CD4-positive, alpha-beta T cell (primary cell): ENCODE data around the gene ABLIM1. TPM values are rescaled to one million over a fixed set of nuclear protein-coding genes. Genes with fewer than 3 reads are reported as not detected.
A peak's percentile ranks its signal among the peaks of the same experiment; 100 is the strongest.

Experiments used
- ATAC-seq: fragments of 200-7000 bp; cut with Tn5 transposase; one replicate; pipeline ENCODE4 v1.10.0; 2022; ENCODE audit warnings: mild to moderate bottlenecking; ENCODE audit not compliant: poor library complexity
- CTCF ChIA-PET: fragments of 350-600 bp; sonication (Branson Sonifier 250); formaldehyde crosslinking; loops from one replicate; lab custom pipeline; 2021; ENCODE audit warnings: antibody characterized with exemption, inconsistent platforms; lab: Charles Lee
- POLR2A ChIA-PET: fragments of 350-600 bp; sonication (Branson Sonifier 250); formaldehyde crosslinking; loops from one replicate; lab custom pipeline; 2021; ENCODE audit warnings: antibody characterized with exemption, inconsistent platforms; lab: Charles Lee
- DNase-seq, 14 experiments: peaks; one replicate each; pipeline ENCODE4 v3.0.0-alpha.2; 2013 to 2020; ENCODE audit warnings: mixed read lengths in 2 of 14
- H3K27ac ChIP-seq, 2 donors: one replicate each; pipeline versions ENCODE4 v1.5.1 to v1.7.0; 2013; ENCODE audit warnings: low read length in 2 of 2, low read depth in 1 of 2, mild to moderate bottlenecking in 1 of 2
- H3K27me3 ChIP-seq, 2 experiments: 1 replicate in 1 of 2; 2 replicates in 1 of 2; pipeline versions ENCODE4 v1.6.1 to v1.7.0; 2013; ENCODE audit warnings: low read length in 2 of 2, control low read depth in 1 of 2, mild to moderate bottlenecking in 1 of 2, moderate library complexity in 1 of 2; ENCODE audit not compliant: insufficient read depth in 2 of 2, control insufficient read depth in 1 of 2
- H3K36me3 ChIP-seq: one replicate; pipeline ENCODE4 v1.6.1; 2013; ENCODE audit warnings: low read length, control low read depth; ENCODE audit not compliant: insufficient read depth
- H3K4me1 ChIP-seq: one replicate; pipeline ENCODE4 v1.6.1; 2013; ENCODE audit warnings: low read length, control low read depth; ENCODE audit not compliant: insufficient read depth
- H3K4me3 ChIP-seq: one replicate; pipeline ENCODE4 v1.5.1; 2013; ENCODE audit warnings: mild to moderate bottlenecking, low read length, moderate library complexity
- H3K9me3 ChIP-seq, 2 experiments: 1 replicate in 1 of 2; 2 replicates in 1 of 2; pipeline versions ENCODE4 v1.6.1 to v1.7.0; 2013; ENCODE audit warnings: low read length in 2 of 2, mild to moderate bottlenecking in 2 of 2, control low read depth in 1 of 2, moderate library complexity in 1 of 2; ENCODE audit not compliant: control insufficient read depth in 1 of 2, insufficient read depth in 1 of 2
- H3K27ac Mint-ChIP-seq: one replicate; pipeline ENCODE4 v1.8.0; 2020; ENCODE audit warnings: mixed read lengths
- H3K27me3 Mint-ChIP-seq: one replicate; pipeline ENCODE4 v1.8.0; 2021; ENCODE audit warnings: mixed read lengths
- H3K36me3 Mint-ChIP-seq: one replicate; pipeline ENCODE4 v1.8.0; 2021; ENCODE audit warnings: low read depth, mixed read lengths
- H3K4me1 Mint-ChIP-seq: one replicate; pipeline ENCODE4 v1.8.0; 2021; ENCODE audit warnings: low read depth, mixed read lengths
- H3K4me3 Mint-ChIP-seq: one replicate; pipeline ENCODE4 v1.8.0; 2020; ENCODE audit warnings: mild to moderate bottlenecking, mixed read lengths
- H3K9me3 Mint-ChIP-seq: one replicate; pipeline ENCODE4 v1.8.0; 2020; ENCODE audit warnings: mixed read lengths
- intact Hi-C, 2 experiments: fragments of 100-400 bp; cut with DNase I in 1 of 2; cut with micrococcal nuclease in 1 of 2; formaldehyde crosslinking; loops; one replicate each; pipeline versions ENCODE4 v1.15.1 to v1.9.0; 2023 to 2025; cut with DNase I, micrococcal nuclease
- total RNA-seq, 174 experiments: library from RNA in 2 of 174; stranded (reverse) in 2 of 174; gene quantifications; one replicate each; pipeline ENCODE4 v1.2.3 and lab custom pipeline; 2021 to 2026
- TF ChIP-seq, protein P1 (sequence below): fragments of 200-600 bp; IDR thresholded peaks from one replicate; pipeline ENCODE4 v1.8.0; 2022; ENCODE audit warnings: antibody characterized with exemption, mild to moderate bottlenecking

ABLIM1 gene
- total RNA-seq, 2 experiments from 2014 or later: 217 to 224 TPM

DNA sequence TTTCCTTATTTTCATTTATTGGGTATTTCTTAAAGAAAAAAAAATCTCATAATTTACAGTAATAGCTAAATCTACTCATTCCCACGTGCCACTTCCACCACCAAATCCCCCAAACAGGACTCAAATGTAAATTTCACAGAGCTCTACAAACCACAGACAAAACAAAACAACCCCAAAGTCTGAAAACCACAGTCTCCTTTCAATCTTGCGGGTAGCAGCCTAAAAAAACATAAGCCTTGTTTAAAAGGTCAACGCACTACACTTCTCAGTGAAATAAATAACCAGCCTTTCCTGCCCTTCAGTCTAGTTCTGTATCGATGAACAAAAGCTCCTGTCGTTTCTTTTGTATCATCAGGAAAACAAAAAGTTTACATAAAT, 132.0 kb downstream of the ABLIM1 start:
- no peaks in the 10 kb centered on the region for H3K27me3 Mint-ChIP-seq
- ChIA-PET CTCF (interaction anchor here (0.9 to 6.0 kb wide), 10 partner anchors 8 to 276 kb away, joined by 3 to 44 read pairs (median 4); no protein-coding TSS in a partner anchor), POLR2A (interaction anchor here (1.0 to 16.7 kb wide), 14 partner anchors 10 to 441 kb away, joined by 3 to 475 read pairs (median 10); partner anchors contain the start of gene FHIP2A)
- Histone ChIP-seq H3K9me3 (no peaks in the 10 kb centered on the region), H3K4me3 (peak overlapping the region; percentile 73), H3K27ac (peak overlapping the region; percentile 71 to 95), H3K27me3 (no peaks in the 10 kb centered on the region), H3K4me1 (peaks cover 63% of the 10 kb centered on the region), H3K36me3 (peaks cover 2% of the 10 kb centered on the region)
- TF ChIP-seq, protein P1, sequence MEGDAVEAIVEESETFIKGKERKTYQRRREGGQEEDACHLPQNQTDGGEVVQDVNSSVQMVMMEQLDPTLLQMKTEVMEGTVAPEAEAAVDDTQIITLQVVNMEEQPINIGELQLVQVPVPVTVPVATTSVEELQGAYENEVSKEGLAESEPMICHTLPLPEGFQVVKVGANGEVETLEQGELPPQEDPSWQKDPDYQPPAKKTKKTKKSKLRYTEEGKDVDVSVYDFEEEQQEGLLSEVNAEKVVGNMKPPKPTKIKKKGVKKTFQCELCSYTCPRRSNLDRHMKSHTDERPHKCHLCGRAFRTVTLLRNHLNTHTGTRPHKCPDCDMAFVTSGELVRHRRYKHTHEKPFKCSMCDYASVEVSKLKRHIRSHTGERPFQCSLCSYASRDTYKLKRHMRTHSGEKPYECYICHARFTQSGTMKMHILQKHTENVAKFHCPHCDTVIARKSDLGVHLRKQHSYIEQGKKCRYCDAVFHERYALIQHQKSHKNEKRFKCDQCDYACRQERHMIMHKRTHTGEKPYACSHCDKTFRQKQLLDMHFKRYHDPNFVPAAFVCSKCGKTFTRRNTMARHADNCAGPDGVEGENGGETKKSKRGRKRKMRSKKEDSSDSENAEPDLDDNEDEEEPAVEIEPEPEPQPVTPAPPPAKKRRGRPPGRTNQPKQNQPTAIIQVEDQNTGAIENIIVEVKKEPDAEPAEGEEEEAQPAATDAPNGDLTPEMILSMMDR: no peak
- H3K27ac Mint-ChIP-seq: peak overlapping the region; percentile 96
- H3K36me3 Mint-ChIP-seq: peaks cover 58% of the 10 kb centered on the region
- peak overlapping the region; percentile 99 for H3K4me3 Mint-ChIP-seq
- DNase-seq (peak in 4 of 14 experiments; percentile 50 to 83 (median 67)), ATAC-seq (peak; percentile 16)
- intact Hi-C loops: loop anchor here (1.0 to 10.0 kb wide), 5 partner anchors 8 to 351 kb away; partner anchors contain the start of genes CCDC186 (in 1 of the 2) and TDRD1 (in 1 of the 2)
- no peaks in the 10 kb centered on the region for H3K9me3 Mint-ChIP-seq
- H3K4me1 Mint-ChIP-seq: peaks cover 79% of the 10 kb centered on the region

DNA sequence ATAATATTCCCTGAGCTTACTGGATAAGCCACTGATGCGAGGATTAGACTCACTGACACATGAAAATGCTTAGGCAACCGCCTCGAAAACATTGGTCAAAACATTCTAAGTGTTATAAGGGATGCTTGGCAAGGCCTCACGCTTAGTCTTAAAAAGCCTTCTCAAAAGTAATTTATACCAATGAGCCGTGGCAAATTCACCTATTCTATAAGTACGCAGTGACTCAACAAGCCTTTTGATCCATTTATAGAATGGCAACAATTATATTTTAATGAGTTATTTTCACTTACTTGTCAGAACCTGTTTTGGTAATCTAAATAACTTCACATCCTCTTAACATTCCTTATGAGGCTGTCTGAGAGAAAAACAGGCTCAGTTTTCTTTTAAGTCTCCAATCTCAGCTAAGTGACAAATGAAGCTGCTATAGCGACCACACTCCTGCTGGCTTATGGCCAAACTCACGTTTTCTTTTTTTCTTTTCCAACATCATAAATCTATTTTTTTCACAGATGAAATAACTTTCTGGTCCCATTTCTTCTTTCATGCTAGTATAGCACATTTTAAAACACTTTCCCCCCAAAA, 132.6 kb downstream of the ABLIM1 start:
- peaks cover 83% of the 10 kb centered on the region for H3K4me1 Mint-ChIP-seq
- no peaks in the 10 kb centered on the region for H3K9me3 Mint-ChIP-seq
- peak overlapping the region; percentile 71 to 95 for H3K27ac ChIP-seq
- ChIA-PET POLR2A (interaction anchor here (0.5 to 16.7 kb wide), 11 partner anchors 10 to 349 kb away, joined by 3 to 475 read pairs (median 13); partner anchors contain the start of gene FHIP2A), CTCF (interaction anchor here (0.7 to 6.0 kb wide), 12 partner anchors 8 to 276 kb away, joined by 3 to 44 read pairs (median 4); no protein-coding TSS in a partner anchor)
- DNase-seq: peak in 5 of 14 experiments; percentile 53 to 81 (median 64)
- no peaks in the 10 kb centered on the region for H3K27me3 ChIP-seq
- H3K27me3 Mint-ChIP-seq: no peaks in the 10 kb centered on the region
- ATAC-seq: peak; percentile 11
- H3K4me3 Mint-ChIP-seq: peak overlapping the region; percentile 99
- peaks cover 62% of the 10 kb centered on the region for H3K36me3 Mint-ChIP-seq
- TF ChIP-seq, protein P1: no peak
- peaks cover 69% of the 10 kb centered on the region for H3K4me1 ChIP-seq
- peak overlapping the region; percentile 73 for H3K4me3 ChIP-seq
- H3K36me3 ChIP-seq: peaks cover 9% of the 10 kb centered on the region
- H3K27ac Mint-ChIP-seq: peak overlapping the region; percentile 96
- intact Hi-C loops: loop anchor here (1.0 to 10.0 kb wide), 3 partner anchors 12 to 351 kb away; partner anchors contain the start of genes CCDC186 (in 1 of the 2) and TDRD1 (in 1 of the 2)
- no peaks in the 10 kb centered on the region for H3K9me3 ChIP-seq

DNA sequence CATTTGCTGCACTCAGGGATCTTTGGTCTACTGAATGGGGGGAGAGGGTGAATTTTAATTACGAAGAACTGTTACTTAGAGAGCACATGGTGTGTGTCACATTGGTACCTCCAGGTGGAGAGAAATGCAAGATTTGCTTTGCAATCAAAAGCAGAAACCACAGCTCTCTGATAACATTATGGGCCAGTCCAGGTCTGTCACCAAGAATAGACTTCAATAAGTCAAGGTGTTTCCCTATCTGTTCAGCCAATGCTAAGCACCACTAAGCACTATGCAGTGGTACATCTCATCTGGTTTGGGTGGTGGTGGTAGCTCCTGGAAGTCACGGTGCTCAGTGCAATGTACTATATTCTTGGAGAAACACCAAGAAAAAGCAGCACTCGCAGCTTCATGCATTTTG, 134.2 kb downstream of the ABLIM1 start:
- Mint-ChIP-seq H3K27ac (peak overlapping the region; percentile 96), H3K27me3 (no peaks in the 10 kb centered on the region), H3K4me3 (peak overlapping the region; percentile 99), H3K4me1 (peaks cover 95% of the 10 kb centered on the region), H3K9me3 (no peaks in the 10 kb centered on the region), H3K36me3 (peaks cover 78% of the 10 kb centered on the region)
- TF ChIP-seq, protein P1: no peak
- POLR2A ChIA-PET: interaction anchor here (0.8 to 16.7 kb wide), 6 partner anchors 8 to 297 kb away, joined by 3 to 475 read pairs (median 8); partner anchors contain the start of gene FHIP2A
- Histone ChIP-seq H3K27me3 (no peaks in the 10 kb centered on the region), H3K9me3 (no peaks in the 10 kb centered on the region), H3K36me3 (peaks cover 22% of the 10 kb centered on the region), H3K4me3 (peak overlapping the region; percentile 73), H3K27ac (peak overlapping the region; percentile 9 to 95), H3K4me1 (peaks cover 79% of the 10 kb centered on the region)
- CTCF ChIA-PET: interaction anchor here (1.0 to 6.0 kb wide), 5 partner anchors 17 to 53 kb away, joined by 3 to 44 read pairs (median 4); no protein-coding TSS in a partner anchor
- intact Hi-C loops: loop anchor here (2.0 to 10.0 kb wide), 2 partner anchors 25 to 349 kb away; partner anchors contain the start of genes CCDC186 (in 1 of the 2) and TDRD1 (in 1 of the 2)
- ATAC-seq: peak; percentile 2
- peak in 1 of 14 experiments; percentile 54 for DNase-seq
